NCI-H2227 treated with DMSO at 0.1 percent for 48 hours (cell line): ENCODE measurements around the gene CFAP46.
"Not testable (repeated sequence)": the region's sequence is repeated elsewhere in the genome, so short reads cannot be mapped to it uniquely, and the experiment has no call there.

ENCODE experiments used
- DNase-seq: peaks from one replicate; lab custom pipeline; 2025; lab: John Stamatoyannopoulos, UW

Gene CFAP46

DNA sequence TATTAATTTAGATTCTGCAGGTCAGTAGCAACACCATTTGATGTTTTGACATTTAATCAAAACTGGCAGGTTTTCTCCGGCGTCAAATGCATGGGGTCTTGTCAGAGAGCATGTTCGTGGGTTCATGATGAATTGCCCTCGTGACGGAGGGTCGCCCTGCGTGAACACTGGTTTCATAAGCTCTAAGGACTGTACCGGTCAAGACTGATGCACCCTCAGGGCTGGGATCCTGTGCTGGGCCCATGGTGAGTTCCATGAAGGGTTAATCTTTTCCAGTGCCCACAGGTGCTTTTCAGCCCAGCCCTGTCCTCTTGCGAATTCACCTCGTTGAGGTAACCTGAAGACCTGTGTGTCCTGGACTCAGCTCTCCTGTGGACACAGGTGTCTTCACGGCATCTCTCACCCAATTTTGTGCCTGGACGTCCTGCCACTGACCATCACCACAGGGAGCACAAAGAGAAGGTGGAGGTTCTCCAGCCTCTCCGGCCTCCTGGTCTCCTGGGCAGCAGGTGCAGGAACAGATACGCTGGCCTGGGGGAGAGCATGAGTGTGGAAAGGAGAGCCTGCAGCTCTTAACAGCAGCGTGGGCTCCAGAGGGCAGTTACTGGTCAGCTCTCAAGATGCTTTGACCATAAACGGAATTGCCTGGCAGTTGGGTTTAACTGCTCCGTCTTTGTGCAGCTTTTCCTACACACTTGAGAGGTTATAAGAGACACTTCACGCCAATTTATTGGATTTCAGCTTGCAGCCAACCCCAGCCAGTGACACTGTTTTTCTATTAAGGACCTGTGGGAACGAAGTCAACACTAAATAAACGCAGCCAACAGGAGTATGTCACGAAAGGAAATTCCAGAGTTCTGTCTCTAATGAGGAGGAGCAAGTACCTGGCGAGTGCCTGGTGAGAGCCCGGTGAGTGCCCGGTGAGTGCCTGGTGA lies 37.4 kb upstream of the CFAP46 start:
- DNase-seq = no peak

DNA sequence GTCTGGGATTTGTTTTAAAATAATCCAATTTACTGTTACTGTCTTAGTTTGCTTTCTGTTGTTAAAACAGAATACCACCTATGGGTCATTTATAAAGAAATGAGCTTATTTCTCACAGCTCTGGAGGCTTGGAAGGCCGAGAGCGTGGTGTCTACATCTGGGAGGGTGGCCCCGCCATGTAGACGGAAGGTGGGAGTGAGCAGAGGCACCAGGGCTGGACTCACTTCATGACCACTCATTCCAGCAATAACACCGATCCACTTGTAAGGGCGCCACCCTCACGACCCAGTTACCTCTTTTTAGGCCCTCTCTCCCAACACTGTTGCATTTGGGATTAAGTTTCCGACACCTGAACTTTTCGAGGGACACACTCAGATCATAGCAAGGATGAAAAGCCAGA lies 36.2 kb upstream of the CFAP46 start:
- DNase-seq = no peak

DNA sequence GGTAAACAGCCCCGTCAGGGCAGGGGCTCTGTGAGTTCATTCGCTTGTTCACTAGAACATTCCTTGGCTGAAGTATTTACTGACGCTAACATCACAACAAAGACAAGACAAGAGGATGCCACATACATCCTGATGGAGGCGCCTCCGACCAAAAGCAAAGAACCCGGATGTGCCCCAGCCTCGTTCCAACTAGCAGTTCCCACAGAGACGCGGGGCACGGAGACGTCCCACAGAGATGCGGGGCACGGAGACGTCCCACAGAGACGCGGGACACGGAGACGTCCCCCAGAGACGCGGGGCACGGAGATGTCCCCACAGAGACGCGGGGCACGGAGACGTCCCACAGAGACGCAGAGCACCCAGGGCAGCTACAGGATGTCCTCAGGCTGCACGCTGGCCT lies 35.4 kb upstream of the CFAP46 start:
- DNase-seq = no peak

DNA sequence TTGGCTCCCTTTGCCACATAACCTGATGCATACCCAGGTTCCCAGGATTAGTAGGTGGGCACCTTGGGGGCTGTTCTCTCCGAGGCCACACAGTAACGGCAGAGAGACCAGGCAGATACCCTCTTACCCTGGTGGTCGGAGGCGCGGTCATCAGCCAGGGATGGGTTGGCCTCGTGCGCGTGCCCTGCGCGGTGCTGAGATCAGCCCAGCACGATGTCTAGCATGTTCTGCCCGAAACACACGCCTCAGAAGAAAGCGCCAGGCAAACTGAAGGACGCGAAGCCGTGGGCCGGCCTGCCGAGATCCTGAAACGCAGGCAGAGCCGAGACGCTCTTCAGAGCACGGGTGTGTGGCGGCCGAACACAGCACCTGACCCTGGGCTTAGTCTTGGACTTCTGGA lies 34.7 kb upstream of the CFAP46 start:
- no peak for DNase-seq

DNA sequence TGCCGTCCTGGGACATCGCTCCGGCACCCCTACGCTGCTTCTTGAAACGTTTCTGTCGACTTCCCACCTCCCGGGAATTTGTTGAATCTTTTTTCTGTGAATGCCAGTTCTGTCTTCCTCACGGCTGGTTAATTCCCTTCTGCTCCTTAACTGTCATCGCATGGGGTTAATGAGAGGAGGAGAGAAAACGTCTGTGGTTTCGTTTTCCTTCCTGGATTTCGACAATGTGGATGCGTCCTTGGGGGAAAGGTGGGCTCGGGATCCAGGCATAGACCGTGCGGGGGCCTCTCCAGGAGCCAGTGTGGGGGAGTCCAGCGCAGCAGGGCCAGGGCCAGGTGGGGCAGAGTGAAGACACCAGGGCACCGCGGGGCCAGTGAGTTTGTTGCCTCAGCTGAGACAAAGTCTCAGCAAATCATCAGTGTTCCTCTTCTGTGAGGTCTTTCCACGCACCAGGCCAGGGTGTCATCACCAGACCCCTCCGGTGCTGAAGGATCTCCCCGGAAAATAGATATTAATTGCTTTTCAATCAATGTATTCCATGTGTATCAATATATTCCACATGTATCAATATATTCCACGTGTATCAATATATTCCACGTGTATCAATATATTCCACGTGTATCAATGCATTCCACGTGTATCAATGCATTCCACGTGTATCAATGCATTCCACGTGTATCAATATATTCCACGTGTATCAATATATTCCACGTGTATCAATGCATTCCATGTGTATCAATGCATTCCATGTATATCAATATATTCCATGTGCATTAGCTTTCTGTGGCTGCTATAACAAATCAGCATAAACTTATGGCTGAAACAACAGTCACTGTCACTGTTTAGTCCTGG lies 33.7 kb upstream of the CFAP46 start:
- DNase-seq = no peak

DNA sequence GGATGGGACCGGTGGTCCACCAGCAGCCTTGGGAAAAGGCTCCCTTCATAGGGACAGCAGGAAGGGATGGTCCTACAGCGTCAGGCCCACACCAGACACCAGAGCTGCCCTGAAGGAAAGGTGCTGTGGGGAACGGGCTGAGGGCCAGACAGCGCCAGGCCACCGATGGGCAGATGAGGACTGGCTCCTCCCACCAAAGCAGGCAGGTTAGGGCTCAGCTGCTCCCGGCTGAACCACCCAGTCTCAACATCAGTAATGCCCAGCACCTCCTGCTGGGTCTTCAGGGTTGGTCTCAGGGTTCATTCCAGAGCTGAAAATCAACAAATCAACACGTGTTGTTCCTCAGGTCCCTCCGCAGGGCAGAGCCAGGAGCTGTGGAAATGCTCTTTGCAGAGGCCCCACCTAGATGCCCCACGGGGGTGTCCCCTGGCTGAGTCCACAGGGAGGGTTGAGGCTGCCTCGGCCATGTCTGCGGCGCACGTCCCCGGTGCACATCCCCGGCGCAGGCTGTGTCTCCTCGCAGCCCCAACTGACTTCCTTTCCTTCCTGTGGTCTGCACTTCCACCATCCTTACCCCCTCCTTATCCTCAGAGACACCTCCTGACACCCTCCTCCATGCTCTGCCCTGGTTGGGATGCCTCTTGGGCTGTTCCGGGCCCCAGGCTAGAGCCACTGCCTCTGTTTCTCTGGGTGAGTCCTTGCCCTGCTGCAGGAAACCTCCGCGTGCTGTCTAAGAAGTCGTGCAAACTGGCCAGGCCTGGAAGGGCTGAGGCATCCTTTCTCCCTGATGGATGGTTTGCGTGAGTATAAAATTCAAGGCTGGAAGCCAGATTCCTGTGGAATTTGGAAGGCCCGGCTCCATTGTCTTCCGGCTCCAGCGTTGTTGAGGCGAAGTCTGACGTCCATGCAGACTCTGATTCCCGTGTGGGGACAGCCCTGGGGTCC lies 32.8 kb upstream of the CFAP46 start:
- DNase-seq = no peak

DNA sequence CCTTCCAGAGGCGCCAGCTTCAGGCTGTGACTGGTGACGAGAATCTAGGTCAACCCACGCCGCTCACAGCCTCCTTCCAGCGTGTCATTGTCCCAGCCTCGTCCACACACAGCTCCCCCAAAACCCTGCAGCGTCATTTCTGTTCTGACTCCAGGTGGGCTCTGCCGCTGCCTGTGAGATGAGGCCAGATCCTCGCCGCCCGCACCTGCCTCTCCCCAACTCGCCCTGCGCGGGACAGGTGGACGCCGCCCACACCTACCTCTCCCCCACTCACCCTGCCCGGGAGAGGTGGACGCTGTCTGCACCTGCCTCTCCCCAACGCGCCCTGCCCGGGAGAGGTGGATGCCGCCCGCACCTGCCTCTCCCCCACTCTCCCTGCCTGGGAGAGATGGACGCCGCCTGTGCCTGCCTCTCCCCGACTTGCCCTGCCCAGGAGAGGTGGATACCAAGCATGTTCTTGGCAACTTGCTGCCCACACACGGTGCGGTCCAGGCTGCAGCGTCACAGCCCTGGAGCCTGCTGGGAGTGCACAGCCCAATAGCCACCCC lies 32.0 kb upstream of the CFAP46 start:
- DNase-seq = no peak

DNA sequence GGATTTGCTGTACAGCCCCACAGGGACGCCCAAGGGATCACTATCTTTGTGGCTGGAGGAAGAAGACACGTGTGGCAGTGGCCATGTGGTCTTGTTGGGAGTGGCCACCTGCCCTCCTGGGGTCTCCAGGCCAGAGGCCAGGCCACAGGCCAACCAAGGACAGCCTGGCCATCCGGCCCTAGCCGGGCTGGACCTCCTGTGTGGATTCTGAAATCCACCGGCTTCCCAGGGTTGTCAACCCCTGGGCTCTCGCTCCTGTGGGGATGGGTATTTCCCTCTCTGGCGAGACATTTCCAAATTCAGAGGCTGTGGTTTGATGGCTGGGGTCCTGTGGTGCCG lies 31.5 kb upstream of the CFAP46 start:
- DNase-seq = no peak

DNA sequence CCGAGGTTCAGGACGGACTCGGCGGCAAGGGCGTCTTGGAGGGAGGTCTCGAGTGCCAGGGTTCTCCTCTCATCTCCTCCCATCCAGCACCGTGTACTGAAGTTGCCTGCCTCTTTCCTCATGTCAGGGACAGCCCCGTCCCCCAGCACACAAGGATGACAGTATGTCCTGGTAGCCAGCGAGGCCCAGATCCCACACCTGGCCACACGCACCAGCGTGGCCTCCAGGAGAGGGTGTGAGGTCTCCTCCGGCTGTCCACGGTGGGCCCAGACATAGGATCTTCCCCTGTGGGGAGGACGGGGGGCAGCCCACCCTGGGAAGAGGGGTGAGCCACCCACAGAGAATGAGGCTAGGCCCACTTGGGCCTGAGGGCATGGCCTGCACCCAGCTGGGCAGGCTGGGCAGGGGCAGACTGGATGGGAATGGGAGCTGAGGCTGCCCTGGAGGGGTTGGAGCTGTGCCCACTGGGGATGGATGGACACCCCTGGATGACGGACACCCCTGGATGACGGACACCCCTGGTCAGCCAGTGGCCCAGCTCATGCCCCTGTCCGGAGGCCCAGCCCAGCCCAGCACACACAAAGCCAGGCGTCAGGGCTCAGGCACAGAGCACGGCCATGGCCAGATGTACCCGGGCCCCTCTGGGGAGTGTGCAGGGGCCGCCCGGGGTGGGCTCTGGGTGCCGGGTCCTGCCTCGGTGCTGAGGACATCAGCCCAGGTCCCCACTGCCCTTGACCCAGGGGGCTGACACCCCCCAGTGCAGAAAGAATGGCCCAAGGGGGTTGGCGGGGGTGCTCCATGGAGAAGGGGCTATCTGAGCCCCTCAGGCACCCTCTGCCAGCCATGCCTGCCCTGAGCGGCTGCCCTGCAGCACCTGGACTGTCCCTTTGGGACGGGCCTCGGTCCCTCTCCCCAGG lies 30.9 kb upstream of the CFAP46 start:
- no peak for DNase-seq

DNA sequence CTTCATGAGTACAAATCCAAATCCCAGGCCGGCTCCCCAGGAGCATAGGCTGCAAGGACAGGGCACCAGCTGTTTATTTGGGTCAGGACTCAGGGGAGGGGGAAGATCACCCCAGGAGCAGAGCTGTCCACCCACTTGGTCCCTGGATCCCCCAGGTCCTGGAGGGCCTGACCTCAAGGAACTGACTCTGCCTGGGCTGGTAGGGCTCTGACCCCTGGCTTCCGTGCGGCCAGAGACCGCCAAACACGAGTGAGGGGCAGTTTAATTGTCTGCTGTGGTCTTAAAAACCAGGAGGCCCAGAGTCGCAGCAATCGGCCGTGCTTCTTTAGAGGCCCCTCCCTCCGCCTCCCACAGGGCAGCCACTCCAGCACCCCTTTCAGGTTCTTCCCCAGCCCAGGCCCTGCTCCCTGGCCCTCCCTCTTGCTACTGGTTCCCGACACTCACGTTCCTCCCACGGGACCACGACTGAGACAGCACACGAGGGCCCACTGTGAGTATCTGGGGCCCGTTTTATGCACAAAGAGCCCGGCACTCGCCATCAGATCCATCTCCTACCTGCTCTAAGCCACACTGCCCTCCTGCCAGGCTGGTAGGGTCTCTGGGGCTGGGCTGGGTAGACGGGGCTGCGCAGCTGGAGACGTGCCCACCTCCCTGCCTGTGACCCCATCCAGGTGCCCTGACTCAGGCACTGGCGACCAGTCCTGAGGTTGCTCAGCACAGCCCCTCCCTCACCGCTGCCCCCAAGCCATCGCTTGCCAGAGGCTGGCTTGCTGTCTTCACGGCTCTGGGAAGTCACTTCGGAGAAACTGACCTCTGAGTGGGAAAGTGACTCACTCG lies 30.0 kb upstream of the CFAP46 start:
- DNase-seq = no peak

DNA sequence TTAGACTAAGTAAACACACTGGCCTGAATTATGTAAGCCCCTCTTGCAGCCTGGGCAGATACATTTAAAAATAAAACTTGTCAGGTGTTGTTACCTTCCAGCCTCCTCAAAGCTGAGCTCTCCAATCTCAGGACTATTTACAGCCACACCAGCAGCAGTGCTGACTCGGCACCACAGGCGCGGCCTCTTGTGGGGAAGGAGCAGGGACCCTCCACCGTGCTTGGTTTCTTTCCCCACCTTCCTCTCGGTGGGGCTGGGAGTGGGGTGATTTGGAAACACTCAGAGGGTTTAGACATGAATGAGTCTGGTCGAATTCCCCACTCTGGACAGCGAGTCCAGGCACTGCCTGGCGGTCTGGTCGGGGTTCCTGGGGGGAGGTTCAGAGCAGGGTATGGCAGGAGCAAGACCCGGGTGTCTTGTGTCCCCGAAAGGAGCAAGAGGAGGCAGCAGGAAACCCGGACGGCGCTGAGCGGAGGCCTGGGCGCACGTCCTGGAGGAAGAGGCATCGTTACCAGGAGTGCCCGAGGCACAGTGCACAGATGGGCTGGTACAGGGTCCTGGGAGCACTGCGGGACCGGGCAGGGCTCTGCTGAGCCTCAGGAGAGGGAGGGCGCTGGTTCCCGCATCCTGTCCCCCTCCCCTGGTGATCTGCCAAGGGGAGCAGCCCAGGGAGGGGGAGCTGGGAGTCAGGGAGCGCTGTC lies 29.2 kb upstream of the CFAP46 start:
- DNase-seq = no peak

DNA sequence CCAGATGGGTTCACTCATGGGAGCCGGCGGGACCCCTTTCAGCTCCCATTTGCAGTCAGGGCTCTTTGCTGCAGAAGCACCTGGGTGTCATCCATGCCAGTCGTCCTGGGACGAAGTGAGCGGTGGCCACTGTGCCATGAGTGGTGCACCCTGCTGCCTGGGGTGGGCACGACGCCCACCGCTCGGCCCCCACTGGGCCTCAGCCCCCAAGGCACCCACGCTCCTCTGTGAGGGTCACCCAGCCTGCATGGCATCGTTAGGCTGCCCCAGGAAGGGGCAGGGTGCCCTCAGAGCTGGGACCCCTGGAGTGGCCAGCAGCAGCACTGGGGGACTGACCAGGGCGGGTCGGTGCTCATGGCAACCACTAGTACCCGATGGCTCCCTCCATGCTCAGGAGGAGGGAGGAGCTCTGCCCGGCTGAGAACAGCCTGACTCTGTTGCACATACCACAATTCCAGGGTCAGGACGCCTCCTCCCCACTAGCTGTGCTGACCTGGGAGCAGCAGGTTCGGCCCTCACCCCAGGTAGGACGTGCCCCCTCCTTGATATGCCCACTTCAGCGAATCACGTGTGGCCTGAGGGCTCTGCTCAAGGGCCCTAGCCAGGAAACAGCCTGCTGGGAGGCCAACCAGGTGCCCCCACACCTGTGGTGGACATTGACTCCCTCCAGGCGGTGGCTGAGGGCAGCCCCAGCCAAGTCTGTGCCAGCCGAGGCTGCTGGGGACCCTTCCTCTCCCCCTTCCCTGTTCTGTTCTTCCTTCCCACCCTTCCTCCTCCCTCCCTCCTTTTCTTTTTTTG lies 28.5 kb upstream of the CFAP46 start:
- DNase-seq = no peak

DNA sequence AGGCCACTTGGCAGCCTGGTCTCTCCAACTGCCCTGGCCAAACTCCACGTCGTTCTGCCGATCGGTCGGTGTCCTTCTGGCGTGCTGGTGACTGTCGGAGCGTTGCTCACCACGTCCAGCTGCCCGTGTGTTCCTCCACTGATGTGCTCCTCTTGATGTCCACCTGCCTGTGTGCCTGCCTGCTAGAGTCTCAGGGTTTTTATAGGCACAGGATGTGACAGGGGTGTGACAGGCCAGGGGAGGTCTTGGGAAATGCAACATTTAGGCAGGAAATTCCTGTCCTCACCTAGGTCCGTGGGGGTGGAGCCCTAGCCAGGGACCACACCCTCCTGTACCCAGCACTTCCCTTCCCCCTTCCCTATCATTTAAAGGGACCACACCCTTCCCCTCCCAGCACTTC lies 25.2 kb upstream of the CFAP46 start:
- DNase-seq = no peak

DNA sequence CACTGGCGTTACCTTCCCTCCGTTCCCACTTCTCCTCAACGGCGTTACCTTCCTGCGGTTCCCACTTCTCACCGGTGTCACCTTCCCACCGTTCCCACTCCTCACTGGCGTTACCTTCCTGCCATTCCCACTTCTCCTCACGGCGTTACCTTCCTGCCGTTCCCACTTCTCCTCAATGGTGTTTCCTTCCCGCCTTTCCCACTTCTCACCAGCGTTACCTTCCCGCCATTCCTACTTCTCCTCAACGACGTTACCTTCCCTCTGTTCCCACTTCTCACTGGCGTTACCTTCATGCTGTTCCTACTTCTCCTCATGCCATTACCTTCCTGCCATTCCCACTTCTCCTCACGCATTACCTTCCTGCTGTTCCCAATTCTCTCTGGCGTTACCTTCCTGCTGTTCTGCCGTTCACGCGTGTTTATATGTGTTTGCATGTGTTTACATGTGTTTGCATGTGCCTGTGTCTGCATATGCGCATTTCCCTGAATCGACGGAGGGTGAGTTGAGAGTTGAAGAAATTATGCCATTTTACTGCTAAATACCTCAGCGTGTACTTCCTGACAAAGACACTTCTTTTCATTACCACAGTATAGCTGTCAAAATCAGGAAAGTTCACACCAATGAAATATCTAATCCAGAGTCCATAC lies 23.2 kb upstream of the CFAP46 start:
- no peak for DNase-seq

DNA sequence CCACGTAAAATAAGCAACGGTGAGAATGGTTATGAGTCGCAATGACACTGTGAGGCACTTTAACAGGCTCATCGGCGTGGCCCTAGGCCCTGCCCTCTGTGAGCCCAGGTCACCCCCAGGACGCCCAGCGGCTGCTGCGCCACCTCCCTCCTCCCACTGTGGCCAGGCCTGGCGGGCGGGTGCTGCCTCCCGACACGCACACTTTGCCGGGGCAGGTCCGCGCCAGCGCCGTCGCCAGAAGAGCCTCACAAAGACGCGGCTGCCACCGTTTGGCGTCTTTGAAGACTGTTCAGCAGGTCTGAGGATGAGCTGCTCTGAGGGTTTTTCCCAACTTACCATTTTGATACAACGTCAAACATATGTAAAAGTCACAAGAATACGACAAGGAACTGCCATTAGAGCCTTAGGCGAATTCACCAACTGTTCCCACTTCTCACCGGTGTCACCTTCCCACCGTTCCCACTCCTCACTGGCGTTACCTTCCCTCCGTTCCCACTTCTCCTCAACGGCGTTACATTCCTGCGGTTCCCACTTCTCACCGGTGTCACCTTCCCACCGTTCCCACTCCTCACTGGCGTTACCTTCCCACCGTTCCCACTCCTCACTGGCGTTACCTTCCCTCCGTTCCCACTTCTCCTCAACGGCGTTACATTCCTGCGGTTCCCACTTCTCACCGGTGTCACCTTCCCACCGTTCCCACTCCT lies 22.5 kb upstream of the CFAP46 start:
- not testable (repeated sequence) for DNase-seq

DNA sequence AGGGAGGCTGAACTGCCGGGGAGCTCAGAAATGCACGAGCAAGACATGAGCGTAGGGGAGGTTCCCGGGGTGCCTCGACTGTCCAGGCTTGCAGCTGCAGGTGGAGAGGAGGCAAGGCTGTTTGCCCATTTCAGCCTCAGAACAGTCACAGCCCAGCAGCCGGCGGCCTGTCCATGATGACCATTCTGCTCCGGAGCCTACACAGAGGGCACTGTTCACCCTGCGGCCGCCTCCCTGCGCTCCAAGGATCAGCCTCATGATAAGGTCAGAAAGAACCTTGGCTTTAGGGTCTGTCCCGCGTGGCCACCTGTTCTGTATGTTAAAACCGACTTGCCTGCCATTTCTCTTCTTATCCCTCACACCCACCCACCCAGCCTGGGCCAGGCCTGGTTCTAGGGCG lies 21.9 kb upstream of the CFAP46 start:
- no peak for DNase-seq

DNA sequence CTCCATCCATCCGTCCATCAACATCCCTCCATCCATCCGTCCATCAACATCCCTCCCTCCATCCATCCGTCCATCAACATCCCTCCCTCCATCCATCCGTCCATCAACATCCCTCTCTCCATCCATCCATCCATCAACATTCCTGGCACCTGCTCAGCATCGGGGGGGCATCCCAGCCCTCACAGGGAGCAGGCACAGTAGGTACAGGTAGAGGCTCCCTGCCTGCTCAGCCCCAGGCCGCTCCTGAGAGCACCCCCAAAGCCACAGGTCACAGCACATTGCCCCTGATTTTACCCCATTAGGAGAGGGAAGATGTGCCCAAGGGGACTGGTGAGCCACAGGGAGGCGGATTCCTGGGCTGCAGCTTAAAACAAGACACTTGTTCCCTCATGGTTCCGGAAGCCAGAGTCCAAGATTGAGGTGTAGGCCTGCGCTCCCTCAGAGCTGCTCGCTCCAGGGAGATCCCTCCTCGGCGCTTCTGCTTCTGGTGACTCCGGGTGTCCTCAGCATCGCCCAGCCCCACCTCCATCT lies 21.1 kb upstream of the CFAP46 start:
- DNase-seq = no peak
